ENCODE measurements around the gene UBE2E2.

- TF ChIP-seq CTCF (IDR thresholded peaks at IDR 0.05; ENCODE audit: poor library complexity, severe bottlenecking) (no peak), POLR2AphosphoS5 (IDR thresholded peaks at IDR 0.05) (no peak), REST (IDR thresholded peaks at IDR 0.05; ENCODE audit: borderline replicate concordance) (no peak), TAF1 (IDR thresholded peaks at IDR 0.05; ENCODE audit: low read depth) (no peak), EZH2 (IDR thresholded peaks at IDR 0.05; ENCODE audit: borderline replicate concordance, insufficient read depth, low read length, poor library complexity, severe bottlenecking) (no peak), RAD21 (conservative IDR thresholded peaks at IDR 0.05) (no peak), SMC3 (conservative IDR thresholded peaks at IDR 0.05; ENCODE audit: poor library complexity) (no peak), EP300 (conservative IDR thresholded peaks at IDR 0.05; ENCODE audit: poor library complexity, severe bottlenecking) (no peak), MXI1 (conservative IDR thresholded peaks at IDR 0.05; ENCODE audit: poor library complexity, severe bottlenecking) (no peak)
Observed at GRCh38 chr3:23619705-23620637, 416.8 kb downstream of the UBE2E2 start.
